ENCODE measurements around the gene SLC29A3.

DNA sequence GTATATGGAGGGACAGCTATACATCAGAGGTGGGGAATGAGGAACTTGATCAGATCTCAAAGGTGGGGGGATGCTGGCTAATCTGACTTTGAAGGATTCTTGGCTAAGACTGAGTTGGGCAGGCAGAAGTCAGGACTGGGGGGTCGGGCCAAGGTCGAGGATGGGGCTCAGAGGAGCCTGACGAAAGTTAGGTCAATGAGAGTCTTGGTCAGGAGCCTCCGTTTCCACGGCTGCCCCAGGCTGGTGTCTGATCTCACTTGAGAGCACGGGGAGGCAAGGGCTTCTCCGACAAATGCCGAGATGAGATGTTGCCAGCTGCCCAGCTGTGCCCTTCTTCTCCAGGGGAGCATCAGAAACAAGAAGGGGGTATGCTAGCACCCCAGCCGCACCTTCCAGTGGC, 5.7 kb downstream of the SLC29A3 start:
- no peak for TF ChIP-seq YY1 (IDR thresholded peaks at IDR 0.05; ENCODE audit: insufficient read depth, insufficient read length)
- TF ChIP-seq ZNF274 (IDR thresholded peaks at IDR 0.05; ENCODE audit: low read depth, low read length): no peak
- TF ChIP-seq SUZ12 (IDR thresholded peaks at IDR 0.05; ENCODE audit: extremely low read depth, insufficient read depth, insufficient read length): no peak
